CD4-positive, alpha-beta T cell (primary cell): ENCODE measurements around the gene TAS2R41. TPM values are rescaled to one million over a fixed set of nuclear protein-coding genes. Genes with fewer than 3 reads are reported as not detected.

Experiments used
- ATAC-seq: fragments of 200-7000 bp; cut with Tn5 transposase; one replicate; pipeline ENCODE4 v1.10.0; 2022; ENCODE audit warnings: mild to moderate bottlenecking; ENCODE audit not compliant: poor library complexity
- CTCF ChIA-PET: fragments of 350-600 bp; sonication (Branson Sonifier 250); formaldehyde crosslinking; loops from one replicate; lab custom pipeline; 2021; ENCODE audit warnings: antibody characterized with exemption, inconsistent platforms; lab: Charles Lee
- POLR2A ChIA-PET: fragments of 350-600 bp; sonication (Branson Sonifier 250); formaldehyde crosslinking; loops from one replicate; lab custom pipeline; 2021; ENCODE audit warnings: antibody characterized with exemption, inconsistent platforms; lab: Charles Lee
- DNase-seq, 14 experiments: peaks; one replicate each; pipeline ENCODE4 v3.0.0-alpha.2; 2013 to 2020; ENCODE audit warnings: mixed read lengths in 2 of 14
- H3K27ac ChIP-seq, 2 donors: one replicate each; pipeline versions ENCODE4 v1.5.1 to v1.7.0; 2013; ENCODE audit warnings: low read length in 2 of 2, low read depth in 1 of 2, mild to moderate bottlenecking in 1 of 2
- H3K27me3 ChIP-seq, 2 experiments: 1 replicate in 1 of 2; 2 replicates in 1 of 2; pipeline versions ENCODE4 v1.6.1 to v1.7.0; 2013; ENCODE audit warnings: low read length in 2 of 2, control low read depth in 1 of 2, mild to moderate bottlenecking in 1 of 2, moderate library complexity in 1 of 2; ENCODE audit not compliant: insufficient read depth in 2 of 2, control insufficient read depth in 1 of 2
- H3K36me3 ChIP-seq: one replicate; pipeline ENCODE4 v1.6.1; 2013; ENCODE audit warnings: low read length, control low read depth; ENCODE audit not compliant: insufficient read depth
- H3K4me1 ChIP-seq: one replicate; pipeline ENCODE4 v1.6.1; 2013; ENCODE audit warnings: low read length, control low read depth; ENCODE audit not compliant: insufficient read depth
- H3K4me3 ChIP-seq: one replicate; pipeline ENCODE4 v1.5.1; 2013; ENCODE audit warnings: mild to moderate bottlenecking, low read length, moderate library complexity
- H3K9me3 ChIP-seq, 2 experiments: 1 replicate in 1 of 2; 2 replicates in 1 of 2; pipeline versions ENCODE4 v1.6.1 to v1.7.0; 2013; ENCODE audit warnings: low read length in 2 of 2, mild to moderate bottlenecking in 2 of 2, control low read depth in 1 of 2, moderate library complexity in 1 of 2; ENCODE audit not compliant: control insufficient read depth in 1 of 2, insufficient read depth in 1 of 2
- H3K27ac Mint-ChIP-seq: one replicate; pipeline ENCODE4 v1.8.0; 2020; ENCODE audit warnings: mixed read lengths
- H3K27me3 Mint-ChIP-seq: one replicate; pipeline ENCODE4 v1.8.0; 2021; ENCODE audit warnings: mixed read lengths
- H3K36me3 Mint-ChIP-seq: one replicate; pipeline ENCODE4 v1.8.0; 2021; ENCODE audit warnings: low read depth, mixed read lengths
- H3K4me1 Mint-ChIP-seq: one replicate; pipeline ENCODE4 v1.8.0; 2021; ENCODE audit warnings: low read depth, mixed read lengths
- H3K4me3 Mint-ChIP-seq: one replicate; pipeline ENCODE4 v1.8.0; 2020; ENCODE audit warnings: mild to moderate bottlenecking, mixed read lengths
- H3K9me3 Mint-ChIP-seq: one replicate; pipeline ENCODE4 v1.8.0; 2020; ENCODE audit warnings: mixed read lengths
- intact Hi-C, 2 experiments: fragments of 100-400 bp; cut with DNase I in 1 of 2; cut with micrococcal nuclease in 1 of 2; formaldehyde crosslinking; loops; one replicate each; pipeline versions ENCODE4 v1.15.1 to v1.9.0; 2023 to 2025; cut with DNase I, micrococcal nuclease
- total RNA-seq, 174 experiments: library from RNA in 2 of 174; stranded (reverse) in 2 of 174; gene quantifications; one replicate each; pipeline ENCODE4 v1.2.3 and lab custom pipeline; 2021 to 2026
- TF ChIP-seq, protein P1 (sequence below): fragments of 200-600 bp; IDR thresholded peaks from one replicate; pipeline ENCODE4 v1.8.0; 2022; ENCODE audit warnings: antibody characterized with exemption, mild to moderate bottlenecking

TAS2R41 gene
- total RNA-seq, 2 experiments from 2014 or later = 0.69 to 0.73 TPM

- H3K27me3 Mint-ChIP-seq = no peaks in the 10 kb centered on the region
- Histone ChIP-seq H3K36me3 (no peaks in the 10 kb centered on the region), H3K4me1 (no peaks in the 10 kb centered on the region), H3K4me3 (no peak overlapping the region), H3K9me3 (no peaks in the 10 kb centered on the region), H3K27me3 (no peaks in the 10 kb centered on the region), H3K27ac (no peak overlapping the region)
- H3K27ac Mint-ChIP-seq = no peak overlapping the region
- intact Hi-C loops = no loop called here
- POLR2A ChIA-PET = no interaction called here
- H3K9me3 Mint-ChIP-seq = no peaks in the 10 kb centered on the region
- peaks cover 2% of the 10 kb centered on the region for H3K36me3 Mint-ChIP-seq
- TF ChIP-seq, protein P1, sequence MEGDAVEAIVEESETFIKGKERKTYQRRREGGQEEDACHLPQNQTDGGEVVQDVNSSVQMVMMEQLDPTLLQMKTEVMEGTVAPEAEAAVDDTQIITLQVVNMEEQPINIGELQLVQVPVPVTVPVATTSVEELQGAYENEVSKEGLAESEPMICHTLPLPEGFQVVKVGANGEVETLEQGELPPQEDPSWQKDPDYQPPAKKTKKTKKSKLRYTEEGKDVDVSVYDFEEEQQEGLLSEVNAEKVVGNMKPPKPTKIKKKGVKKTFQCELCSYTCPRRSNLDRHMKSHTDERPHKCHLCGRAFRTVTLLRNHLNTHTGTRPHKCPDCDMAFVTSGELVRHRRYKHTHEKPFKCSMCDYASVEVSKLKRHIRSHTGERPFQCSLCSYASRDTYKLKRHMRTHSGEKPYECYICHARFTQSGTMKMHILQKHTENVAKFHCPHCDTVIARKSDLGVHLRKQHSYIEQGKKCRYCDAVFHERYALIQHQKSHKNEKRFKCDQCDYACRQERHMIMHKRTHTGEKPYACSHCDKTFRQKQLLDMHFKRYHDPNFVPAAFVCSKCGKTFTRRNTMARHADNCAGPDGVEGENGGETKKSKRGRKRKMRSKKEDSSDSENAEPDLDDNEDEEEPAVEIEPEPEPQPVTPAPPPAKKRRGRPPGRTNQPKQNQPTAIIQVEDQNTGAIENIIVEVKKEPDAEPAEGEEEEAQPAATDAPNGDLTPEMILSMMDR = no peak
- CTCF ChIA-PET = no interaction called here
- ATAC-seq (no peak), DNase-seq (no peak)
- no peak overlapping the region for H3K4me3 Mint-ChIP-seq
- peaks cover 33% of the 10 kb centered on the region for H3K4me1 Mint-ChIP-seq
Measured at GRCh38 chr7:143479055-143479766, 1.5 kb downstream of the TAS2R41 start.

DNA sequence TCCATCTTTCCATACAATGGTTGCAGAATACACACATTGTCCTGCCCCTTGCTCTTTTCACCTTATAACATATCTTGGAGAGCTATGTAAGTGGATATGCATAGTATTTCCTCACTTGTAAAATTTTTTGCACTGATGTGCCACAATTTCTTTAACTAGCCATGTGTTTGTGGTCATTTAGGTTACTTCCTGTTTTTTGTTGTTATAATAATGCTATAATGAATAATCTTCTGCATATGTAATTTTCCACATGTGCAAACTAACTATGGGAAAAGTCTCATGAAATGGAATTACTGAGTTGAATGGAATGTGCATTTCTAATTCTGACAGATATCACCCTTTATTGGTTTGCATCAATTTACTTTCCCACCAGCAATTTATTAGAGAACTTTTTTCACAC, 2.8 kb downstream of the TAS2R41 start:
- CTCF ChIA-PET = no interaction called here
- peaks cover 33% of the 10 kb centered on the region for H3K4me1 Mint-ChIP-seq

GRCh38 chr7:143484119-143484518, 6.4 kb downstream of the TAS2R41 start:
- Histone ChIP-seq H3K4me3 (no peak overlapping the region), H3K27ac (no peak overlapping the region), H3K36me3 (peaks cover 3% of the 10 kb centered on the region), H3K9me3 (no peaks in the 10 kb centered on the region), H3K27me3 (no peaks in the 10 kb centered on the region), H3K4me1 (no peaks in the 10 kb centered on the region)
- Mint-ChIP-seq H3K36me3 (peaks cover 31% of the 10 kb centered on the region), H3K4me1 (peaks cover 34% of the 10 kb centered on the region), H3K9me3 (no peaks in the 10 kb centered on the region), H3K4me3 (no peak overlapping the region), H3K27ac (no peak overlapping the region), H3K27me3 (no peaks in the 10 kb centered on the region)
- TF ChIP-seq, protein P1 = no peak
- ChIA-PET CTCF (no interaction called here), POLR2A (no interaction called here)
- ATAC-seq (no peak), DNase-seq (no peak)
- intact Hi-C loops = no loop called here

More for the DNA sequence above, 2.8 kb downstream of the TAS2R41 start:
- Histone ChIP-seq H3K4me1 (no peaks in the 10 kb centered on the region), H3K27me3 (no peaks in the 10 kb centered on the region), H3K9me3 (no peaks in the 10 kb centered on the region), H3K36me3 (no peaks in the 10 kb centered on the region), H3K4me3 (no peak overlapping the region), H3K27ac (no peak overlapping the region)
- H3K36me3 Mint-ChIP-seq = peaks cover 5% of the 10 kb centered on the region
- ATAC-seq = no peak
- POLR2A ChIA-PET = no interaction called here
- no peak overlapping the region for H3K4me3 Mint-ChIP-seq
- no peaks in the 10 kb centered on the region for H3K27me3 Mint-ChIP-seq
- H3K27ac Mint-ChIP-seq = no peak overlapping the region
- no peak for DNase-seq
- no peaks in the 10 kb centered on the region for H3K9me3 Mint-ChIP-seq
- TF ChIP-seq, protein P1 = no peak
- intact Hi-C loops = no loop called here
